ENCODE data around the gene ADGRL2.

Gene ADGRL2

GRCh38 chr1:82018319-82018718, 217.6 kb downstream of the ADGRL2 start:
- Histone ChIP-seq H3K9me3 (replicated peaks in 1 of 2; ENCODE audit: control insufficient read depth in 2 of 2, insufficient read depth in 1 of 2, low read depth in 1 of 2, low read length in 2 of 2) (peaks cover 0 to 4% of the 10 kb centered on the region in 2 donors), H3K4ac (ENCODE audit: low read length) (no peak overlapping the region), H4K91ac (ENCODE audit: low read depth, low read length, poor library complexity) (no peak overlapping the region), H2BK15ac (ENCODE audit: low read length) (no peak overlapping the region), H3K14ac (ENCODE audit: low read length) (no peak overlapping the region), H3K23ac (ENCODE audit: low read depth, low read length, poor library complexity) (no peak overlapping the region), H3K36me3 (replicated peaks in 1 of 2; ENCODE audit: control insufficient read depth in 2 of 2, insufficient read depth in 2 of 2, low read length in 2 of 2) (no peaks in the 10 kb centered on the region), H3K18ac (ENCODE audit: low read length) (no peak overlapping the region), H2BK5ac (ENCODE audit: low read length) (no peak overlapping the region), H3K4me3 (ENCODE audit: low read length in 2 of 2) (no peak overlapping the region), H2AK5ac (ENCODE audit: low read depth, low read length) (no peak overlapping the region), H2BK120ac (ENCODE audit: low read depth, low read length) (no peak overlapping the region), H2BK12ac (ENCODE audit: low read length) (no peak overlapping the region), H3K27me3 (ENCODE audit: control insufficient read depth in 3 of 3, insufficient read depth in 3 of 3, low read depth in 1 of 3, low read length in 3 of 3) (no peaks in the 10 kb centered on the region), H2AFZ (ENCODE audit: low read length) (no peak overlapping the region), H3K4me2 (ENCODE audit: insufficient read depth, low read length, poor library complexity, severe bottlenecking) (no peak overlapping the region), H4K8ac (ENCODE audit: low read depth, low read length) (no peak overlapping the region), H3K27ac (replicated peaks; ENCODE audit: low read length) (no peak overlapping the region), H3K9ac (ENCODE audit: low read depth, low read length, poor library complexity) (no peak overlapping the region), H3K79me1 (ENCODE audit: low read depth, low read length) (no peaks in the 10 kb centered on the region), H3K4me1 (ENCODE audit: control insufficient read depth in 2 of 2, insufficient read depth in 1 of 2, low read depth in 1 of 2, low read length in 2 of 2) (no peaks in the 10 kb centered on the region)
- no CpG with 5 or more reads among the region's 2 CpGs for WGBS, 2 donors (ENCODE audit: extremely low coverage in 2 of 2, insufficient read length in 2 of 2, insufficient replicate concordance in 1 of 2)
- DNase-seq (ENCODE audit: low spot score), result no peak

DNA sequence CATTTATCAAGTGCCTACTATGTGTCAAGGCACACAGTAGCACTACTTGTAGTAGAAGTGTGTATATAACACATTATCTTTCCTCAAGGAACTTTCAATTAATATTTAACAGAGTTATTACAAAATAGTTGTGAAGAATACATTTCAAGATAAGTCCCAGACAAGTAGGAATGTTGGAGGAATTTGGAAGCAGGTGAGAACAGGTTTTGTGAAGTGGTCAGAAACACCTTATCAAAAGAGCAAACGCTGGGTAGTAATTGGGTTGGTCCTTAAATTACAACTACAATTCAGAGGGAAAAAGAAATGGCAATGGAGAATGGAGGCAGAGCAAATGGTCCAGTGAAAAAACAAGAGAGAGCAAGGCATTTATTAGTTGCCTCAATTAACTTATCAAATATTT, 218.8 kb downstream of the ADGRL2 start:
- Histone ChIP-seq H3K79me1 (ENCODE audit: low read depth, low read length) (no peaks in the 10 kb centered on the region), H3K4ac (ENCODE audit: low read length) (no peak overlapping the region), H2AFZ (ENCODE audit: low read length) (no peak overlapping the region), H3K36me3 (replicated peaks in 1 of 2; ENCODE audit: control insufficient read depth in 2 of 2, insufficient read depth in 2 of 2, low read length in 2 of 2) (no peaks in the 10 kb centered on the region), H3K4me1 (ENCODE audit: control insufficient read depth in 2 of 2, insufficient read depth in 1 of 2, low read depth in 1 of 2, low read length in 2 of 2) (no peaks in the 10 kb centered on the region), H2BK5ac (ENCODE audit: low read length) (no peak overlapping the region), H3K14ac (ENCODE audit: low read length) (no peak overlapping the region), H2AK5ac (ENCODE audit: low read depth, low read length) (no peak overlapping the region), H3K23ac (ENCODE audit: low read depth, low read length, poor library complexity) (no peak overlapping the region), H3K27me3 (ENCODE audit: control insufficient read depth in 3 of 3, insufficient read depth in 3 of 3, low read depth in 1 of 3, low read length in 3 of 3) (no peaks in the 10 kb centered on the region), H3K27ac (replicated peaks; ENCODE audit: low read length) (no peak overlapping the region), H2BK120ac (ENCODE audit: low read depth, low read length) (no peak overlapping the region), H3K9me3 (replicated peaks in 1 of 2; ENCODE audit: control insufficient read depth in 2 of 2, insufficient read depth in 1 of 2, low read depth in 1 of 2, low read length in 2 of 2) (peaks cover 0 to 7% of the 10 kb centered on the region in 2 donors), H2BK15ac (ENCODE audit: low read length) (no peak overlapping the region), H3K9ac (ENCODE audit: low read depth, low read length, poor library complexity) (no peak overlapping the region), H4K91ac (ENCODE audit: low read depth, low read length, poor library complexity) (no peak overlapping the region), H3K4me2 (ENCODE audit: insufficient read depth, low read length, poor library complexity, severe bottlenecking) (no peak overlapping the region), H2BK12ac (ENCODE audit: low read length) (no peak overlapping the region), H3K4me3 (ENCODE audit: low read length in 2 of 2) (no peak overlapping the region), H3K18ac (ENCODE audit: low read length) (no peak overlapping the region), H4K8ac (ENCODE audit: low read depth, low read length) (no peak overlapping the region)
- WGBS, 2 donors (ENCODE audit: extremely low coverage in 2 of 2, insufficient read length in 2 of 2, insufficient replicate concordance in 1 of 2), result no CpG with 5 or more reads among the region's 1 CpG
- no peak for DNase-seq (ENCODE audit: low spot score)

- Histone ChIP-seq H2AFZ (ENCODE audit: low read length) (no peak overlapping the region), H3K4ac (ENCODE audit: low read length) (no peak overlapping the region), H2AK5ac (ENCODE audit: low read depth, low read length) (no peak overlapping the region), H3K23ac (ENCODE audit: low read depth, low read length, poor library complexity) (no peak overlapping the region), H2BK15ac (ENCODE audit: low read length) (no peak overlapping the region), H4K91ac (ENCODE audit: low read depth, low read length, poor library complexity) (no peak overlapping the region), H3K4me1 (ENCODE audit: control insufficient read depth in 2 of 2, insufficient read depth in 1 of 2, low read depth in 1 of 2, low read length in 2 of 2) (no peaks in the 10 kb centered on the region), H3K27me3 (ENCODE audit: control insufficient read depth in 3 of 3, insufficient read depth in 3 of 3, low read depth in 1 of 3, low read length in 3 of 3) (no peaks in the 10 kb centered on the region), H3K9me3 (replicated peaks in 1 of 2; ENCODE audit: control insufficient read depth in 2 of 2, insufficient read depth in 1 of 2, low read depth in 1 of 2, low read length in 2 of 2) (no peaks in the 10 kb centered on the region), H2BK12ac (ENCODE audit: low read length) (no peak overlapping the region), H2BK120ac (ENCODE audit: low read depth, low read length) (no peak overlapping the region), H4K8ac (ENCODE audit: low read depth, low read length) (no peak overlapping the region), H3K9ac (ENCODE audit: low read depth, low read length, poor library complexity) (no peak overlapping the region), H3K79me1 (ENCODE audit: low read depth, low read length) (no peaks in the 10 kb centered on the region), H3K18ac (ENCODE audit: low read length) (no peak overlapping the region), H3K14ac (ENCODE audit: low read length) (no peak overlapping the region), H2BK5ac (ENCODE audit: low read length) (no peak overlapping the region), H3K4me3 (ENCODE audit: low read length in 2 of 2) (no peak overlapping the region), H3K36me3 (replicated peaks in 1 of 2; ENCODE audit: control insufficient read depth in 2 of 2, insufficient read depth in 2 of 2, low read length in 2 of 2) (no peaks in the 10 kb centered on the region), H3K27ac (replicated peaks; ENCODE audit: low read length) (no peak overlapping the region), H3K4me2 (ENCODE audit: insufficient read depth, low read length, poor library complexity, severe bottlenecking) (no peak overlapping the region)
- no peak for DNase-seq (ENCODE audit: low spot score)
- WGBS, 2 donors (ENCODE audit: extremely low coverage in 2 of 2, insufficient read length in 2 of 2, insufficient replicate concordance in 1 of 2), result no CpG with 5 or more reads among the region's 3 CpGs
Measured at GRCh38 chr1:82030830-82031229, 230.1 kb downstream of the ADGRL2 start.

- Histone ChIP-seq H3K14ac (ENCODE audit: low read length) (no peak overlapping the region), H2BK12ac (ENCODE audit: low read length) (no peak overlapping the region), H3K23ac (ENCODE audit: low read depth, low read length, poor library complexity) (no peak overlapping the region), H3K18ac (ENCODE audit: low read length) (no peak overlapping the region), H4K91ac (ENCODE audit: low read depth, low read length, poor library complexity) (no peak overlapping the region), H3K27me3 (ENCODE audit: control insufficient read depth in 3 of 3, insufficient read depth in 3 of 3, low read depth in 1 of 3, low read length in 3 of 3) (no peaks in the 10 kb centered on the region), H2BK15ac (ENCODE audit: low read length) (no peak overlapping the region), H2BK120ac (ENCODE audit: low read depth, low read length) (no peak overlapping the region), H3K36me3 (replicated peaks in 1 of 2; ENCODE audit: control insufficient read depth in 2 of 2, insufficient read depth in 2 of 2, low read length in 2 of 2) (no peaks in the 10 kb centered on the region), H3K4me2 (ENCODE audit: insufficient read depth, low read length, poor library complexity, severe bottlenecking) (no peak overlapping the region), H3K4ac (ENCODE audit: low read length) (no peak overlapping the region), H3K4me1 (ENCODE audit: control insufficient read depth in 2 of 2, insufficient read depth in 1 of 2, low read depth in 1 of 2, low read length in 2 of 2) (no peaks in the 10 kb centered on the region), H3K9ac (ENCODE audit: low read depth, low read length, poor library complexity) (no peak overlapping the region), H2AFZ (ENCODE audit: low read length) (no peak overlapping the region), H3K4me3 (ENCODE audit: low read length in 2 of 2) (no peak overlapping the region), H3K79me1 (ENCODE audit: low read depth, low read length) (no peaks in the 10 kb centered on the region), H3K9me3 (replicated peaks in 1 of 2; ENCODE audit: control insufficient read depth in 2 of 2, insufficient read depth in 1 of 2, low read depth in 1 of 2, low read length in 2 of 2) (no peaks in the 10 kb centered on the region), H2AK5ac (ENCODE audit: low read depth, low read length) (no peak overlapping the region), H3K27ac (replicated peaks; ENCODE audit: low read length) (no peak overlapping the region), H2BK5ac (ENCODE audit: low read length) (no peak overlapping the region), H4K8ac (ENCODE audit: low read depth, low read length) (no peak overlapping the region)
- no CpG with 5 or more reads among the region's 2 CpGs for WGBS, 2 donors (ENCODE audit: extremely low coverage in 2 of 2, insufficient read length in 2 of 2, insufficient replicate concordance in 1 of 2)
- DNase-seq (ENCODE audit: low spot score), result no peak
Measured at GRCh38 chr1:82032068-82032467, 231.3 kb downstream of the ADGRL2 start.

Data from neuronal stem cell (in vitro differentiated cells).